GM19328 (cell line): Measurements from ENCODE around the gene C1orf226.
"Not testable (repeated sequence)": the region's sequence is repeated elsewhere in the genome, so short reads cannot be mapped to it uniquely, and the experiment has no call there.

ENCODE experiments used
- ATAC-seq: cut with Tn5 transposase; IDR thresholded peaks from one replicate; pipeline ENCODE4 v1.9.1; 2021; ENCODE audit warnings: mild to moderate bottlenecking, moderate library complexity; ENCODE audit not compliant: unreplicated experiment

Gene C1orf226, protein sequence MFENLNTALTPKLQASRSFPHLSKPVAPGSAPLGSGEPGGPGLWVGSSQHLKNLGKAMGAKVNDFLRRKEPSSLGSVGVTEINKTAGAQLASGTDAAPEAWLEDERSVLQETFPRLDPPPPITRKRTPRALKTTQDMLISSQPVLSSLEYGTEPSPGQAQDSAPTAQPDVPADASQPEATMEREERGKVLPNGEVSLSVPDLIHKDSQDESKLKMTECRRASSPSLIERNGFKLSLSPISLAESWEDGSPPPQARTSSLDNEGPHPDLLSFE

DNA sequence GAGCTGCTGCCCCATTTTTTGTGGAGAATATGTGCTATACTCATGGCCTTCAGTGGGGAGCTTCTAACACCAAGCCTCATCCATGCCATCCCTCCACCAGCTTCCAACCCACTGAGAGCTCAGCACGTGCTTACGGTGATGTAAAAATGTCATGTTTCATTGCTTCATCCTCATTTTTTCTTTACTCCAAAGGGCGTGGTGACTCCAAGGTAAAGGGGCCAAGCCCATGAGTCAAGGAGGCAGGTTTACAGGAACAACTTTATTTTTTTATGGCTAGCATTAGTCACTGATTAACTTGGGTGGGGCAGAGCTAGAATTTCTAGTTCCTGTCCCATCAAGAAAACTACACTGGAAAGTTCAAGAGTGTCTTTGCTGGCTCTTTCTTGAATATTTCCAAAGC is at the start of gene C1orf226:
C1orf226 (plus strand) TSS at position 346 of the 400 bp plus-strand sequence. CDS start 174 bp downstream, outside the sequence.
- ATAC-seq: no peak

DNA sequence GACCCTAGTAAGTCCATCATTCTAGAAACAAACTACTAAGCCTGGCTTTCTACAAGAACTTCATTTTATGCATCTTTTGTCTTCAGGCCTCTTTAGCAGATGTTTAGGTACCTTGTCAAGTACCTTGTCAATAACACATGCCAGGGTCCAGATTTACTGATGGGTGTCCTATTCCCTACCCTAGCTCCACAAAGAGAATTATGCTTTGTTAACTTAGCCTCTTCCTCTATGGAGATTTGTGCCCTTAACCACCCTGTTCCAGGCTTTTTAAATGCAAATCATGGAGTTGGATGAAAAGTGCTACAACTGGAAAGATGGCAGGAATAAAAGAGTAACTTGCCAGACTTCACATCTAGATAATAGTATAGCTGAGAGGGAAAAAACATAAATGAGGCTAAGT is 47.5 kb upstream of the C1orf226 start:
- ATAC-seq: no peak

DNA sequence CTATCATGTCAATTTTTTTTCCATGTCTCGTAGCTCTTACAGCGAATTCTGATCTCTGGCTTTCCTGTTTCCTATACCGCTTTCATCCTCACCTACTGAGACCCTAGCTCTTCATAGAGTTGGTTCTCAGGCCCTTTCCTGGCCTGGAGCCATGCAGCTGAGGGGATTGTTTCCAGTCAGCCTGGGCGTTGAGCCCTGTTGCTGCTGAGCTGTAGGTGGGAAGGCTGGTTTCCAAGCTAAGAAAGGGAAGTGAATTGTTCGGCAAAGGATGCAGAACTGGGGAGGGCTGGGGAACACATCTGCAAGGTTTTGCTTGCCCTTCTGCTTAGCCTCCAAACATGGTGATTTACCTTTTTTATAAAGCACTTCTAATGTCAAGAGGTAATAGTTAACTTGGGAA is 46.4 kb upstream of the C1orf226 start:
- no peak for ATAC-seq

DNA sequence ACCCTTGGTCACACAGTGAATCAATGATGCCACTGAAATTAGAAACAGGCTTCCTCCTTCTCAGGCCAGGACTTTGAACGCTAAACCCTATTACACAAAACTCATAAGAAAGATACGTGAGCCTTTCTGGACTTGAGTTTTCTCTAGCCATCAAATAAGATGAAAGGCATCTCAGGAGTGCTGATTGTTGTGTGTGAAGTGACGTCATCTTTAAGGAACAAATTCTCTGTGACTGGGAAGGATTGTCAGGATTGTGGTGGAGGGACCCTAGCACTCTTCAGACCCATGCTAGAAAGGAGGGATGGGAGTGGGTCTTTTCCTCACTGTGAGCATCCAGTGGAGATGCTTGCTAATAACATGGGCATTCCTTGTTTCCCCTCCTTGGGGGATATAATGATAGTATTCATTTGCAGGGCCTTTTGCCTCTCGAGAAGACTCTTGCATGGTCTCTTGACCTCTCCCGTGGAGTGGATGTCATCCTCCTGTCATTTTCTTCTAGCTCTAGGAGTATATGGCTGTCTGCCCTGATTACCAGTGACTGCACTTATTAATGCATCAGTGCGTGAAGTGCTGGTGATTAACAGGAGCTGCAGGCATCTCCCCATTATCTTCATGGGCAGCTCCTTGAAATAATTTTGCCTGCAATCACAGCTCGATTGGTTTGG is 44.8 kb upstream of the C1orf226 start:
- no peak for ATAC-seq

DNA sequence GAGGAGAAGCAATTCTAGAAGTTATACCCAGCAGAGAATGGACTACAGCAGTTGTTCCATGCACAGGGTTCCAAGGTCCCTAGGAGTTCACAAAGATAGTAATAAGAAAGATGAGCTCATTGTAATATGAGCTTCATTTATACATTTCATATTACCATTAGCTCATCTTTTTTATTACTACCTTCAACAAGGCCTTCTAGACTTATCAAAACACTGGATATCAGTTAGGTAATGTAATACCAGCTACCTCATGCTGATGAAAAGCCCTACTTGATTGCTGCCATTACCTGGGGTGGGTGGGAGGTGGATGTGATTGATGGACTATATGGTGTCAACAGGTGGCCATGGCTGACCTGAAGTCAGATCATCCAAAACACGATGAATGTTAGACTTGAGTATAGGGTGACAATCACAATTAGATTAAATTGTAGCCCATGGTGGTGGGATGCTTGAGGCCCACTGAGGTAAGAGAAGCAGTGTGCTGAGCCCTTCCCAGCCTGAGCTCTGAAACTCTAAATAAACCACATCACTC is 39.0 kb upstream of the C1orf226 start:
- ATAC-seq: no peak

DNA sequence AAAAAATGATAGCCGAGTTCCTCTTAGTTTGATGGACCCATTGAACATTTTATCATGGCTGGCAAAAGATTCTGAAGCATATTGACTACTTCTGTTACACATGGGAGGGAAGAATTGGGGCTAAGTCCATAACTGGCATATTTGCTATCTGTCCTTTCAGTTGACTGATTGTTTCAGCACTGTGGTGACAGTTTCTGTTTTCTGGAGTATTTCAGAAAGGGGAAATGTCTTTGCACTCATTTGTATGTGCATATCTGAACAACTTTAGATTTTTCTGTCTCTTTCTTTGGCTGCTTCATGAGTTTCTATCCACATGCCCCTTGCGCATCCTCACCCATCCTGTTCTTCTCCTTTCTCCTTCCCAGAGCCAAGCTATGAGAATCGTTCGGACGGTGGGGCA is 38.1 kb upstream of the C1orf226 start:
- no peak for ATAC-seq

DNA sequence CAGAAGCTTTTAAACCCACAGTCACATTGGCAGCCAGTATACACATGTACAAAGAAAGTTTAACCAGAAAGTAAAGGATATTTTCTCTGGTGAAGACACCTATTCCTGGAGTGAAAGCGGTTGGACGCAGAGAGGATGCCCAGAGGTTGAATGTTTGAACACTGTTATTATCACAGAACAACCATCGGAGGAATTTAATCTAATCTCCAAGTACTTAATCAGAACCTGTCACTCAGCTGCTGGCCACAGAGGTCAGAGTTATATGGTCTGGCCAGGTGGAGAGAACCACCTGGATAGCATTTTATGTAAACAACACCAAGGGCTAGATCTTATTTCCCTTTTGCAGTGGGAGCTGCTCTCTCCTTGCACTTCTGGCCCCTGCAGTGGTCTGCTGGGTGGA is 34.2 kb upstream of the C1orf226 start:
- no peak for ATAC-seq

DNA sequence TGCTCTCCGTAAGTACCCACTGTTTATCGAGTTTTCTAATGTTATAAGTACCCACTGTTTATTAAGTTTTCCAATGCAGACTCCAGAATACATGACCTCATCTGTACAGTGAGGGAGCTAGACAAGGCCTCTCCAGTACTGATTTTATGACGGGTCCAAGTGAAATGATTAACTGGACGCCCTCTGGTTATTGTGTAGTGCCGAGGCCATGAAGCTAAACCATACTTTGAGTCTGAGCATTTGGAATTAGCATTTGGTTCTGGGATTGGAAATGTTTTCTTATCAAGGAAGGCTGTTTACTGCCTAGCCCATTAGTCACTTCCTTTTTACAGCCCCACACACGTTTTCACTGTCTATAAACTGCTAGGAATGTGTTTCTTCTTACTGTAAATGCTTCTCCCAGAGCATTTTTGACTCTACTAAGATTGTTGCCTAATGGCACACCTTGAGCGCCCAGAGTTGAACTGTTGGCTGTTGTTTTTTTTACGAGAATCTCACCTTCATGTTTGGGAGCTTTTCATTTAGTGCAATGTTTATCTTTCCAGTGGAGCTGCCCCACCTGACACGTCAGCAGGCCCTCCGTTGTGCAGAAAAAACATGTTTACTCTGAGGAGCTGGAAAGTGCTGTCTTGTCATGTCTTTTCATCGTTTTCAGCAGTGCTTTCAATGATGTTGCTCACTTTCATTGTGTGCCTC is 31.7 kb upstream of the C1orf226 start:
- ATAC-seq: no peak

DNA sequence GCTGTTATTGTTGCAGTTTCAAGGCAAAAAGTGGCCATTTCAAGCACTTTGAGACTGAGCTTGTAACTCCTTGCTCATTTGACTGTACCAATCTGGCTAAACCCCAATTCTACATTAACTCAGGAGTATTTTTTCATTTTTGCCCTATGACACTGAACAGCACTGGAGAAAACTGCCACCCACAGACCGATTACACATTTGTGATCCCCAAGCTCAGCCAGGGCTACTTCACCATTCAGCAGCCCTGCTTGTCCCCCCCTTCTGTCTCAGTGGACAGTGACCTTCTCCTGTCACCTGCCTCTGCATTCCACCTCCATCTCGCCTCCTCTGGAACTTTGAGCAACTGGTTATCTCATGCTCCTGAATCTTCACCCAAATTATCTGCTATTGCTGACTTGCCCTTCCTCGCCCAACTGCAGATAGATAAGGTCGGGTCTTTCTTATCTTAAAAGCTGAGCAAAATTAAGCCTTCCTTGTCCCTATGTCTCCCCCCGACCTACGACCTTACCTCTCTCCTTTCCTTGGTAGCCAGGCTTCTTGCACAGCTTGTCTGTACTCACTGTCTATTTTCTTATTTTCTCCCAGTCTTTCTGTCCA is 30.2 kb upstream of the C1orf226 start:
- ATAC-seq: no peak

DNA sequence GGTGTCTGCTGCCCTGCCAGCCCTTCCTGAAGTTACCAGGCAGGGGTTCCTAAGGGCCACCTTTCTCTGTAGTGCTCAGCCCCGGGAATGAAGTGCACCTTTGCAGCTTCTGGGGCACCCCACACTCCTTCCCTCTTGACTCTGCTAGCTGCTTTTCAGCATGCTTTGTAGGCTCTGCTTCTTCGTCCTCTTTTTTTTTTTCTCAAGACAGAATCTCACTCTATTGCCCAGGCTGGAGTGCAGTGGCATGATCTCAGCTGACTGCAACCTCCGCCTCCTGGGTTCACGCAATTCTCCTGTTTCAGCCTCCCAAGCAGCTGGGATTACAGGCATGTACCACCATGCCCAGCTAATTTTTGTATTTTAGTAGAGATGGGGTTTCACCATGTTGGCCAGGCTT is 29.7 kb upstream of the C1orf226 start:
- ATAC-seq: not testable (repeated sequence)

DNA sequence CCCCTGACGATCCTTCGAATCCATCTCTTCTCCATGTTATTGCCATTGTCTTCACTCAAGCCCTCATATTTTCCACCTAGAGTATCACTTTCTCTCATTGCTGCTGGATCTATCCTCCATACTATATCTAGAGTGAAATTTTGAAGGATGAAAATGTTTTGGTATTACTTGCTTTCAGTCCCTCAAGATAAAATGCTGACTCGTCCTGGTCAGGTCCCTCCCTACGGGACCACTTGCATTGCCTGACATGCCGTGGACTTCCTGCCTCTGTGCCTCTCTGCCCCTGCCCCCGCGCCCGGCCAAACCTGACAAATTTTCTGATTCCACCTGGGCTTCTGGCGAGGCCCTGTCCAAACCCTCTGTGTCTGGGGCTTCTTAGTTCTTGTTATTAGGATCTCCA is 28.4 kb upstream of the C1orf226 start:
- ATAC-seq: no peak

DNA sequence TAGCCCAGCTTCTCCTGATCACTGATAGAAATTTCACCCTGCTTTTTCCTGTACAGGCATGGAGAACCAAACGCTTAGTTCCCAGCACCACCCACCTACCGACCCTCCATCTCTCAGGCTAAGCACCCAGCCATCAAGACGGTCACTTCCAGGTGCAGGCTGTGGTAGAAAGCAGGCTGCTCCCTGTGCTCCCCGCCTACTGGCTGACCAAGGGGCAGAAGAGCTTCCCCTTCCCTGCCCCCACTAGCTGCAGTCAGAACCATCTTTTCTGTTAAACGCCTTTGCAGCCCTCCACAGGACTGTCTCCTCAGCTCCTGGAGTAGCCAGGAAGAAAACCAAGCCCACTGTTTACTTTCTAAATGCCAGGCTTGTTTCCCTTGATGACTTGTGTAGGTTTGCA is 27.8 kb upstream of the C1orf226 start:
- ATAC-seq: no peak

DNA sequence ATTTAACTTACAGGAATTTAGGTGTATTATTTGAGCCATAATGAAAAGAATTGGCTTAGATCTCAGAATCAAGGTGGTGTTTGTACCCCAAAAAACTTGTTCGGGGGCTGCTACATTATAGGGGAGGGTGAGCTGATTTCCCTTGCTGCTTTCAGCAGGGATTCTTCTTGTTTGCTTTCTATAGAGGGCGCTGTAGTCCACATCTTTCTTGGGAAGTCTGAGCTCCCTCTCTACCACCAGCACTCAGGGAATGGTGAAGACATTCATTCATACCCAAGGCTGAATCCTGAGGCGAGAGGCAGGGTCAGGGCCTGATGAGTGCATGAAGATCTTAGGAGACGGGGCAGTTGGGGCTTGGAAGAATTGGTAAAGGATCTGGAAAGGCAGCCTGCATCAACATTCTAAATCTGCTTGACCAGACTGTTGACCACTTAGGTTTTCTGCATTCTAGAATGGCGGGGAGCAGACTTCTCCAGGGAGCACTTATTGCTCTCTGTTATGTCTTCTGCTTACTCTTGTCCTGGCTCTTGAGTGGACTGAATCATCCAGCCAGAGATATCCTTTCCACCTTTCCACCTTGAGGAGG is 23.8 kb upstream of the C1orf226 start:
- no peak for ATAC-seq

DNA sequence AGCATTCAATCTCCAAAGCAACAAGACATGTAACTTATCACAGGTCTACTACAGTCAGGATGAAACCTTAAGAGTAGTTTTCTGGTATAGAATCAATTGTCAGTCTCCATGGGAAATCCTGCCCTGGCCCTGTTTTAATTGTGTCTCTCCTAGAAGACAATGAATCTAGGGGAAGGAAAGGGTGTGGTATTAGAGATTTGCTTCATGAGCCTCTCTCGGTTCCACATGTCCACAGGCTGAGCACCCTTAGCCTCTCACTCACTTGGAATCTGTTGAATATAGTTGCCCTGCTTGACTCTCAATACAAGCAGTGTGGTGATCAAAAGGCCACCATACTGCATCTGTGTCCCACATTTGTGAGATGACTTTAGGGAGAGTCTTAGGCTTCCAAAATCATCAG is 22.6 kb upstream of the C1orf226 start:
- ATAC-seq: no peak

DNA sequence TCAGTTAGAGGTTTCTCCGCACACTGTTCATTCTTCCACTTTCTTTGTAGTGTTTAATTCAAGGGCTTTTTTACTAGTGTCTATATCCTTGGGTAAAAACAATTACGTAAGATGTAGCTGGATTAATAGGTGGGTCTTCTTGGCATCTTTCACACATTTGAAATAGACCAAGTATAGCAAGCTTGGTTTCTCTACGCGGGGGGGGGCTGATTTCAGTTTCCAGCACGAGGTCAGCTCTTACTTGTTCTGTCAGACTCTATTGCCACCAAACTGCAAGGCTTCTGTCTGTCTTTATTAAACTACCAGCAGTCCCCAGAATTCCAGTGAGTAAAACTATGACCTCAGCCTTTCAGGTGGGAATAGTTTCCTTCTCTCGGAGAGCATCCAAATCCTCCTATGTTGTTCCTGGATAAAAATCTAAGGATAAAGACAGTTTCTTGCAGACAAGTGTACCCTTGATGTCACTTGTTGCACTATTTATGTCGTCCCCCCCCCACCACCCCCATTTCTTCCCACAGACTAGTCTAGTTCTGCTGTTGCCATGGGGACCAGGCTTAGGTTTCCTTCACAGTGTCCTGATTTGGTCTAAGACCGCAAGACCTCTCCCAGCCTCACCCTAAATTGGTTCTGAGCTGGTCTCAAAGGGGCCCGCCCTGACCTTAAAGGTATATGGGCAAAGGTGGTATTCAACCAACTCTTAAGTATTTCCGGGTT is 21.8 kb upstream of the C1orf226 start:
- ATAC-seq: no peak

DNA sequence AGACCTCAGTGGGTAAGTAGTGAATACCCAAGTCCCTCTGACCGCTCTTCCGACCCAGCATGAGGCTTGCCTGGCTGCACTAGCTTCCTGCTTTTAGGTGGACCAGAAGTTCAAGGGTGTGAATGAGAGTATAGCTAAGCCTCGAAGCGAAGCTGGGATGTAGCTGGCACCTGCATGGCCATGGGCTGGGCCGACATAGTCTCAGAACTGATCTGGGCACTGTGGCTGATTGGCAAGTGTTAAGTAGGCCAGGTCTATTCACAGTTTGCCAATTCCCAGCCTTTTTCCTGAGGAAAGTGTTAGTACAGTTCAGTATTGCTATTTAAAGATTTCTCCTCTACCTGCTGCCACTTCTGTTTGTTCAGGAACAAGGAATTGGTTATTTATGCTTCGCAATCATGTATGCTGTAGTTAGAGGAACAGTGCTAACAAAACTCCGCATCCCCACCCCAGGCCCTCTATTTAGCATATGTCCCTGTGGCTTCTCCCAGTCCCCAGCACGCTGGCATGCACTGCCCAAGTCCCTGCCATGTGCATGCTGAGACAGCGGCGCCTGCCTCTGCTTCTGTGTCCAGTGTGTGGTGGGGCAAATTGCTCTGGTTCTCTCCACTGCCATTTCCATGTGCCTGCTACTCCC is 21.2 kb upstream of the C1orf226 start:
- no peak for ATAC-seq

DNA sequence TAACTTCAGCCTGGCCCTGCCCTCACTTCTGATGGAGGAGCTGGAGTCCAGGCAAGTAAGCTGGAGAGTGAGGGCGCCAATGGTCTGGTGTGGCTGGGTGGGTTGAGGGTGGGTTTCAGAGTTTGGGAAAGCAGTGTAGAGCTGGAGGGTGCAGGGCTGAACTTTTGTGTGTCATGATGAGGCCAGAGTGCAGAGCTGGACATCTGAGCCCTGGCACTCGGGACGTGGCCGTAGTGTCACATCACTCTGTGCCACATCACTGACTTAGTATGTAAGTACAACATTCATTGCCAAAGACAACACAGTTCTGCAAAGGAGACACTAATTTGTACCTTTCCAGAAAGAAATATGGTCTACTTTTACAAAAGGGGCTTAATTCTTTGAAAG is 20.7 kb upstream of the C1orf226 start:
- no peak for ATAC-seq

DNA sequence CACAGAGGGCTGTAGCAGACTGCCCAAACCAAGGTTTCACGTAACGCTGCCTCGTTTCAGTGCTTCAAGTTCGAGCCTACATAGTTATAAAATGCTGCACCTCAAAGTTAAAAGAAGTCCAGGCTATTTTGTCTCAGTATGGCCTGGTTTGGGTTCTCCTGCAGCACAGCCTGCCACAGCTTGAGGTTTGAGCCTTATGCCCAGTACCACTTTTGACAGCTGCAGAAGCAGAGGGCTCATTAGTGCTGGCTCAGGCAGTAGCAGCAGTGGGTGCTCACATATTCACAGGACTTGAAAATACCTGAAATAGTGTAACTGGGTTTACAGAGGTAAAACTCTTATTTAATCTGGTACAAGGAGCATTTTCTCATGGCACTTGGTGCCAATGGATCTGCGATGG is 20.2 kb upstream of the C1orf226 start:
- ATAC-seq: no peak

DNA sequence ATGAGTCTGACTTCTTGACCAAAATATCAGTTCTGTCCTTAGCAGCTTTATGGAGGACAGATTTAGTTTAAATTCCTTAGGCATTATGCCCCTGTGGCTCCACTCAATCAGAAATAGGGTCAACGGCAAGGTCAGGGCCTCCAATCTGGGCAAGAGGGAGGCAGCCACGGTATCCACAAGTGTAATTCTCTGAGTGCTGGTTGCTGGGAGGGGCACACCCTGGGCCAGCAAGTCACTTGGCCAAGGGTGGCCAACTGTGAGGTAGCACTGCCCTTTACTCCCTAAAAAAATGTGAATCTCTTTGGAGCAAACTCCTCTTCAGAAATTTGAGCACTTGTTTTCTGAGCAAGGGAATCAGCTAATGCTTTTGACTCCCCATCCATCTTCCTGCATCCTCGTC is 17.7 kb upstream of the C1orf226 start:
- ATAC-seq: no peak

DNA sequence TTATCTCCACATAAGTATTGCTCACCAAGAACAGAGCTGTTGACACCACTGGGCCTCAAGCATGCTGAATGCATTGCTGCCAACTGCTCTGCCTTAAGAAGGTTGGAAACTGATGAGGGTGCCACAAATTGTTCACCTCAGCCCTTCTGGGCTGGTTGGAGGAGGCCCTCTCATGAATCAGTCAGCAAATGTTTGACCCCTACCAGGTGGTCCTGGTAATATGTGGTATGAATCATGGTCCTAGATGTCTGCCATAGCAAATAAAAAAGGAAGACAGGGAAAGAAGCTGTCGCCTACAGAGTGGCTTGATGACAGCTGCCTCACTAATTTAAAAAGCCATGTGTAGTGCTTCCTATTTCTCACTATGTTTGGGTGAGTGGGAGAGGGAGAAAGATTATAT is 17.0 kb upstream of the C1orf226 start:
- no peak for ATAC-seq
